ENCODE data around the gene ZNF32. TPM values are rescaled to one million over a fixed set of nuclear protein-coding genes. Genes with fewer than 3 reads are reported as not detected.

ZNF32 gene
- total and polyA plus RNA-seq, 2 donors (not counting 1 experiment from before 2014, with no cell fraction given): 30.6 to 60.1 TPM

- H3K36me3 ChIP-seq (ENCODE audit: control insufficient read depth, insufficient read depth, low read length): no peaks in the 10 kb centered on the region
- H3K9me3 ChIP-seq (ENCODE audit: control insufficient read depth, insufficient read depth, low read depth, low read length): no peaks in the 10 kb centered on the region
- TF ChIP-seq EZH2 (IDR thresholded peaks at IDR 0.05; ENCODE audit: low read length, missing control alignments): no peak
- TF ChIP-seq CTCF (conservative IDR thresholded peaks at IDR 0.05 in 1 of 2, IDR thresholded peaks at IDR 0.05 in 1 of 2; ENCODE audit: low read depth in 1 of 2, low read length in 2 of 2): no peak
These were observed 28.2 kb upstream of the ZNF32 start for GRCh38 chr10:43676901-43677300.

GRCh38 chr10:43676331-43676730 lies 27.6 kb upstream of the ZNF32 start:
- H3K9me3 ChIP-seq (ENCODE audit: control insufficient read depth, insufficient read depth, low read depth, low read length): no peaks in the 10 kb centered on the region
- no peak for DNase-seq (ENCODE audit: low read depth in 2 of 2)
- TF ChIP-seq CTCF (conservative IDR thresholded peaks at IDR 0.05 in 1 of 2, IDR thresholded peaks at IDR 0.05 in 1 of 2; ENCODE audit: low read depth in 1 of 2, low read length in 2 of 2) (no peak), EZH2 (IDR thresholded peaks at IDR 0.05; ENCODE audit: low read length, missing control alignments) (no peak)
- no peaks in the 10 kb centered on the region for H4K20me1 ChIP-seq (ENCODE audit: control insufficient read depth, extremely low read depth, insufficient read depth, low read length)
- H3K27me3 ChIP-seq (ENCODE audit: control insufficient read depth, insufficient read depth, low read length): no peaks in the 10 kb centered on the region
- no peak overlapping the region for H3K4me3 ChIP-seq (replicated peaks in 1 of 4; ENCODE audit: control extremely low read depth in 1 of 4, insufficient read depth in 1 of 4, low read depth in 3 of 4, low read length in 4 of 4)
- no peak overlapping the region for H3K27ac ChIP-seq (ENCODE audit: insufficient read depth, low read length)
- H3K4me1 ChIP-seq (ENCODE audit: control insufficient read depth, extremely low read depth, insufficient read depth, low read length): no peaks in the 10 kb centered on the region
- H3K79me2 ChIP-seq (ENCODE audit: control insufficient read depth, insufficient read depth, low read length): no peaks in the 10 kb centered on the region
- H3K4me2 ChIP-seq (ENCODE audit: extremely low read depth, insufficient read depth, low read length): no peak overlapping the region
- no peak overlapping the region for H2AFZ ChIP-seq (ENCODE audit: low read length)
- H3K36me3 ChIP-seq (ENCODE audit: control insufficient read depth, insufficient read depth, low read length): no peaks in the 10 kb centered on the region
- no peak overlapping the region for H3K9ac ChIP-seq (ENCODE audit: insufficient read depth, low read length)

More at GRCh38 chr10:43676901-43677300, 28.2 kb upstream of the ZNF32 start:
- Histone ChIP-seq H3K4me1 (ENCODE audit: control insufficient read depth, extremely low read depth, insufficient read depth, low read length) (no peaks in the 10 kb centered on the region), H3K4me3 (replicated peaks in 1 of 4; ENCODE audit: control extremely low read depth in 1 of 4, insufficient read depth in 1 of 4, low read depth in 3 of 4, low read length in 4 of 4) (no peak overlapping the region), H3K79me2 (ENCODE audit: control insufficient read depth, insufficient read depth, low read length) (no peaks in the 10 kb centered on the region), H2AFZ (ENCODE audit: low read length) (no peak overlapping the region), H4K20me1 (ENCODE audit: control insufficient read depth, extremely low read depth, insufficient read depth, low read length) (no peaks in the 10 kb centered on the region), H3K9ac (ENCODE audit: insufficient read depth, low read length) (no peak overlapping the region), H3K27ac (ENCODE audit: insufficient read depth, low read length) (no peak overlapping the region), H3K27me3 (ENCODE audit: control insufficient read depth, insufficient read depth, low read length) (no peaks in the 10 kb centered on the region), H3K4me2 (ENCODE audit: extremely low read depth, insufficient read depth, low read length) (no peak overlapping the region)
- DNase-seq (ENCODE audit: low read depth in 2 of 2): no peak

GRCh38 chr10:43674553-43675210 lies 26.0 kb upstream of the ZNF32 start:
- TF ChIP-seq CTCF (conservative IDR thresholded peaks at IDR 0.05 in 1 of 2, IDR thresholded peaks at IDR 0.05 in 1 of 2; ENCODE audit: low read depth in 1 of 2, low read length in 2 of 2) (no peak), EZH2 (IDR thresholded peaks at IDR 0.05; ENCODE audit: low read length, missing control alignments) (no peak)
- no peak overlapping the region for H2AFZ ChIP-seq (ENCODE audit: low read length)

More at GRCh38 chr10:43674553-43675210, 26.0 kb upstream of the ZNF32 start:
- H3K79me2 ChIP-seq (ENCODE audit: control insufficient read depth, insufficient read depth, low read length): no peaks in the 10 kb centered on the region
- no peaks in the 10 kb centered on the region for H3K4me1 ChIP-seq (ENCODE audit: control insufficient read depth, extremely low read depth, insufficient read depth, low read length)
- H3K4me3 ChIP-seq (replicated peaks in 1 of 4; ENCODE audit: control extremely low read depth in 1 of 4, insufficient read depth in 1 of 4, low read depth in 3 of 4, low read length in 4 of 4): no peak overlapping the region
- no peak overlapping the region for H3K4me2 ChIP-seq (ENCODE audit: extremely low read depth, insufficient read depth, low read length)
- no peaks in the 10 kb centered on the region for H3K36me3 ChIP-seq (ENCODE audit: control insufficient read depth, insufficient read depth, low read length)
- no peaks in the 10 kb centered on the region for H3K27me3 ChIP-seq (ENCODE audit: control insufficient read depth, insufficient read depth, low read length)
- H3K9me3 ChIP-seq (ENCODE audit: control insufficient read depth, insufficient read depth, low read depth, low read length): no peaks in the 10 kb centered on the region
- H4K20me1 ChIP-seq (ENCODE audit: control insufficient read depth, extremely low read depth, insufficient read depth, low read length): no peaks in the 10 kb centered on the region
- H3K27ac ChIP-seq (ENCODE audit: insufficient read depth, low read length): no peak overlapping the region
- no peak for DNase-seq (ENCODE audit: low read depth in 2 of 2)
- no peak overlapping the region for H3K9ac ChIP-seq (ENCODE audit: insufficient read depth, low read length)
